ENCODE data around the gene APH1B.
"Not testable (repeated sequence)": the region's sequence is repeated elsewhere in the genome, so short reads cannot be mapped to it uniquely, and the experiment has no call there.

Gene APH1B

DNA sequence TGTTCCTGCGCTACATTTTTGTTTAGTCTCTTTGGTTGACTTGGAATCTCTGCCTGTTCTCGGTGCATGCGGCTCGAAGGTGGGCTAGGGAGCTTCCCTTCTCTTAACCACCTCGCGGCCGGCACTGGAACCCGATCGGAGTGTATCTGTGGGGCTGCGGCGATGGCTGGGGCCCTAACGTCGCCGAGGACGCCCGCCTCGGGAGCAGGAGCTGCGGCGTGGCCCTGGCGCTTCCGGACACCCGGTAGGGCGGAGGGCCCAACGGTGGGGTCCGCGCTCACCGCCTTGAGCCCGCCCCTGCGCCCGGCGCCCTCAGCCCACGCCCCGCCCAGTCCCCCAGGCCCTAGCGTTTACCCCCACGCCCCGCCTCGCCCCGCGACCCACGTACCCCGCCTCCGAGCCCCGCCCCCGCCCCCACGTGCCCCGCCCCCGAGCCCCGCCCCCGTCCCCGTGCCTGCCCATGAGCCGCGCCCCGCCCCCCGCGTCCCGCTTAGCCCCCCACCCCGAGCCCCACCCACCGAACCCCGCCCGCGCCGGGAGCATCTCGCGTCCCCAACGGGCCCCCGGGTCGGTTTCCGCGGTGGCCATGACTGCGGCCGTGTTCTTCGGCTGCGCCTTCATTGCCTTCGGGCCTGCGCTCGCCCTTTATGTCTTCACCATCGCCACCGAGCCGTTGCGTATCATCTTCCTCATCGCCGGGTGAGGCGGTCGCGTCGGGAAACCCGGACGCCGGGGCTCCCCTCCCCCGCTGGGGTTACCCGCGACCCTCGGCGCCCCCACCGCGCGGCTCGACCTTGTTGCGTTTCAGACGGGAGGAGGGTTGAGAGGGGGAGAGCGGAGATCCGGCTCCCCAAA lies at the start of gene APH1B:
Gene APH1B, plus strand, starts transcription at position 568 of the 855 bp plus-strand sequence. Its CDS starts 19 bp downstream, at position 587.
- DNase-seq: peak; percentile 68 to 80

DNA sequence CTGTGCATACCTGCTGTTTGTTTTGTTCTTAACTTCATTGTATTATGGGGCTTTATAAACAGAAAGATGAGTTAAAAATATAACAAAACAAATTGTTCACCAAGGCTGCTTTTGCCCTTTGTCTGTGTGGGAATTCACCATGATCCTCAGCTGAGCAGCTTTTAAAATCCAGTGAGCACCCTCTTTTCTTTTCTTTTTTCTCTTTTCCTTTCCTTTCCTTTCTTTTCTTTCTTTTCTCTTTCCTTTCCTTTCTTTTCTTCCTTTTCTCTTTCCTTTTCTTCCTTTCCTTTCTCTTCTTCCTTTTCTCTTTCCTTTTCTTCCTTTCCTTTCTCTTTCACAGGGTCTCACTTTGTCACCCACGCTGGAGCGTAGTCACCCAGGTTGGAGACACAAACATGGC lies 49.7 kb upstream of the APH1B start:
- DNase-seq: no peak

- no peak for DNase-seq
Measured at GRCh38 chr15:63231206-63231605, 46.2 kb upstream of the APH1B start.

DNA sequence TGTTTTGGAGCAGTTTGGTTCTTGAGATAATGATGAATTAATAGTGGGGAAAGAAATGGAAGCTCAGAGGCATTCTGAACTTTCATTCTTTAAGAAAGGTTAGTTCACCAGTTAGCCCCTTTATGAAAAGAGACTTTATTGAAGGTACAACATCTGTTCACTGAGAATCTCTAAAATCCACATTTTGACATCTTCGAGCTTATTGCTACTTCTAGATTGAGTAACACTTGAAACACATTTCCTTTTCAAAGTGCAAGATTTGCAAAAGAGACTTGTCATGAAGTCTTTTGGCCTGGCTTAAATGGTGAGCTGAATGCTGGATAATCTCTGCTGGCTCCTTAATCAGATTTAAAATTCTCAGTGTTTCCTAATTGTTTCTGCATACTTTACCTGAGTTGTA lies 45.7 kb upstream of the APH1B start:
- DNase-seq: no peak

DNA sequence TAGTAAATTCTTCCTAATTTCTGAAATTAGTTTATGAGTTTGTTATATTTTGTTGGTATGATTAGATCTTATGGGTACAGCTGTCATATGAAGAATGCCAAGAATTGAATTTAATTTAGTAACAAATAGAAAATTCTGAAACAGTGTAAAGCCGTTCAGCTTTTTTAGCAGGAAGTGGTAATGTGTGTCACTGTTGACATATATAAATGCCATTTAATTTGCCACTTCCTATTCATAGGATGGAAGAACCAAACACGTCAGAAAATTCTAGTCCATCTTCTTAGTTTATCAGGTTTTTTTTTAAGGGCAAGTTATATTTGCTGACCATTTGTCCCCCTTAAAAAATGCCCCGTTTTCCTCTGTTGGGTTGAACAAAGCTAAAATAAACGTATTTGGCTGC lies 45.0 kb upstream of the APH1B start:
- no peak for DNase-seq

DNA sequence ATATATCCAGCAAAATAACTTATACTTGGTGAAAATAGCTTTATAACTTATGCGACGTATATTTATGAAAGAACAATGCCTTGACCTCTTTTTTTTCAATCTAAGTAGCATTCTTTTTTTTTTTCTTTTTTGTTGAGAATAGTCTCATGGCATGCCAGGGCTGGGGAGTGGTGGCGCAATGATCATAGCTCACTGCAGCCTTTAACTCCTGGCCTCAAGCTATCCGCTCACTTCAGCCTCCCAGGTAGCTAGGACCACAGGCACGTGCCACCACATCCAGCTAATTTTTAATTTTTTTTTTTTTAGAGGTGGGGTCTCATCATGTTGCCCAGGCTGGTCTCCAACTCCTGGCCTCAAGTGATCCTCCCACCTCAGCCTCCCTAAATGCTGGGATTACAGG lies 44.5 kb upstream of the APH1B start:
- no peak for DNase-seq

- DNase-seq: no peak
Measured at GRCh38 chr15:63233667-63234423, 43.6 kb upstream of the APH1B start.

- DNase-seq: no peak
Measured at GRCh38 chr15:63234451-63234870, 42.9 kb upstream of the APH1B start.

DNA sequence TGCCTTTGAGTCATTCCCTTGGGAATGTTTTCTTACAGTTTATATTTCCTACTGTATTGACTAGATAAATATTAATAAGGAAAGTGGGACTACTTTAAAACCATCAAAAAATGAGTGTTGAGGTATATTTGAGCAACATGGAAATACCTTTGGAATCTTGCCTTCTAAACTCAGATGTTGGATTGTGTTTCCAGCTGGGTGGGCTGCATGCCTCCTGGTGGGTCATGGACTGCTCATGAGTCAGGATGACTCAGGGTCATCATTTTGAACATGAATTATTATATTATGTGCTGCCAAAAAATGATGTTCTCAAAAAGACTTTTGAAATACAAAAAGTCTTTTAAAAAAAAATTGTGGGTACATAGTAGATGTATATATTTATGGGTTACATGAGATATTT lies 41.1 kb upstream of the APH1B start:
- no peak for DNase-seq

DNA sequence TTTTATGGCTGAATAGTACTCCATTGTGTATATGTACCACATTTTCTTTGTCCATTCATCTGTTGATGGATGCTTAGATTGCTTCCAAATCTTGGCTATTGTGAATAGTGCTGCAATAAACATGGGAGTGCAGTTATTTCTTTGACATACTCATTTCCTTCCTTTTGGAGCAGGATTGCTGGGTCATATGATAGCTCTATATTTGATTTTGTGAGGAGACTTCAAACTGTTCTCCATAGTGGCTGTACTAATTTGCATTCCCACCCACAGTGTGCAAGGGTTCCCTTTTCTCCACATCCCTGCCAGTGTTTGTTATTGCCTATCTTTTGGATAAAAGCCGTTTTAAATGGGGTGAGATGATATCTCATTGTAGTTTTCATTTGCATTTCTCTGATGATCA lies 40.3 kb upstream of the APH1B start:
- not testable (repeated sequence) for DNase-seq

- no peak for DNase-seq
Measured at GRCh38 chr15:63238171-63238570, 39.2 kb upstream of the APH1B start.

DNA sequence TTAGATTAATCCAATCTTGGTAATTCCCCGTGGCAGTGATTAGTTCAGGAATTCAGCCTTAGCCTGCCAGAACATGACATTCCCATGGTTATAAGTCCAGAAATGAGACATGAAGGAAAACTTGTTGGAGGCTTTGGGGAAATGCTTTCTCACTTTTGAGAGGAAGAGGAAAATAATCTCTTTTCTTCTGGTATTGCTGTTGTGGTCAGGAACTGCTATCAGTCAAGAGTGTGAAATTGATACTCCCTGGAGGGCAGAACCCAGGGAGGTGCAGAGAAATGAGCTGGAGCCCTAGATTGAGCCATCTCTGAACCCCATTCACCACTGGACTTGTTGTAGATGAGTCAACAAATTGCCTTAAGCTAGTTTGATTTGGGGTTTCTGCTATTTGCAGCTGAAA lies 38.6 kb upstream of the APH1B start:
- peak in 1 of 2 donors; percentile 25 for DNase-seq

DNA sequence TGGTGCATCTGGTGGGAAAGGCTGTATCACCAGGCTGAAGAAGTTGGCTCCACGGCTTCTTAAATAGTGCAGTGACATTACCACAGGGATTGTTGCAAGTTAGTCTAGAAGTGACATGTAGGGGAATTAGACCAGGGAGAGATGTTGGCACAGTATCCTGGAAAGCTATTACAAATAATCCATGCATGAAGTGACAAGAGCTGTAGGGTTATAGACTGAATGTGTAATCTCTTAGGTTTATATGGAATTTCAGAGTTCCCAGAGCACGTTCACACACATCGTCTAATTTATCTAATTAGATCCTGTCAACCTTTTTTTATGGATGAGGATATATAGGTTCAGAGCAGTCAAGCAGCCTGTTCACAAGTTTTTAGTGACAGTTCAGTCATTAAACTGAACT lies 37.3 kb upstream of the APH1B start:
- no peak for DNase-seq

DNA sequence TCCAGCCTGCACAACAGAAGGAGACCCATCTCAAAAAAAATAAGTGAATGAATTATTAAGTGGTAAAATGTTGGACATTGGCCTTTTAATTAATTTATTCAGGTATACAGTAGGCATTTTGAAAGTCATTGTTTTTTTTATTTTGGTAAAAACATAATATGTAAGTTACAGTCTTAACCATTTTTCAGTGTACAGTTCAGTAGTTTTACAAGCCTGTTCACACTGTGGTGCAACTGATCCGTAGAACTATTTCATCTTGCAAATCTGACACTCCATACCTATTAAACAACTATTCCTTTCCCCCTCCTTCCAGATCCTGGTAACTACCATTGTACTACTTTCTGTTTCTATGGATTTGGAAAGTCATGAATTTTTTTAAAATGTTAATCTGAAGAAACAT lies 36.1 kb upstream of the APH1B start:
- DNase-seq: no peak

DNA sequence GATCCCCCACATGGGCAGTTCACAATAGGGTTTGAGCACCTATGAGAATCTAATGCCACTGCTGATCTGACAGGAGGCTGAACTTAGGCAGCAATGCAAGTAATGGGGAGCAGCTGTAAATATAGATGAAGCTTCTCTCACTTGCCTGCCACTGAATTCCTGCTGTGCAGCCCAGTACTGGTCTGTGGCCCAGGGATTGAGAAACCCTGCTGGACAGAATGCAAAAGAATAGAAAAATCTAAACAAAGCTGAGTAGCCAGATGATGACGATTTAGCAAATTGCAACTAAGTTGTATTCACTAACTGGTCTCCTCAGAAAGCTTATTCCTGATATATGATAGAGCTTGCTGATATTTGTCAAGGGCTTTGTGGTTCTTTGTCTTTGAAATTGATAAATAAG lies 34.3 kb upstream of the APH1B start:
- DNase-seq: no peak

DNA sequence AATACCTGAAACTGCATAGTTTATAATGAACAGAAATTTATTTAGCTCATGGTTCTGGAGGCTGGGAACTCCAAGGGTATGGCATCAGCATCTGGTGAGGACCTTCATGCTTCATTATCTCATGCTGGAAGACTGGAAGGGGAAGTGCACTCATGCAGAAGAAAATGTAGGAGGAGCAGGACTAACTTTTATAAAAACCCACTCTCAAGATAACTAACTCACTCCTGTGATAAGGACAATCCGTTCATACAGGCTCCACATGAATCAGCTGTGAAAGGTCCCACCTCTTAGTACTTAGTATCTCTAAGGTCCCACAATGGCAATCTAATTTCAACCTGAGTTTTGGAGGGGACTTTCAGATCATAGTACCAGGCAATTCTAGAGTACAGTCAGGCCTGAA lies 33.6 kb upstream of the APH1B start:
- no peak for DNase-seq

- DNase-seq: no peak
Measured at GRCh38 chr15:63244399-63244798, 33.0 kb upstream of the APH1B start.

- DNase-seq: no peak
Measured at GRCh38 chr15:63244976-63245645, 32.3 kb upstream of the APH1B start.

GRCh38 chr15:63246691-63247469 lies 30.5 kb upstream of the APH1B start:
- no peak for DNase-seq

DNA sequence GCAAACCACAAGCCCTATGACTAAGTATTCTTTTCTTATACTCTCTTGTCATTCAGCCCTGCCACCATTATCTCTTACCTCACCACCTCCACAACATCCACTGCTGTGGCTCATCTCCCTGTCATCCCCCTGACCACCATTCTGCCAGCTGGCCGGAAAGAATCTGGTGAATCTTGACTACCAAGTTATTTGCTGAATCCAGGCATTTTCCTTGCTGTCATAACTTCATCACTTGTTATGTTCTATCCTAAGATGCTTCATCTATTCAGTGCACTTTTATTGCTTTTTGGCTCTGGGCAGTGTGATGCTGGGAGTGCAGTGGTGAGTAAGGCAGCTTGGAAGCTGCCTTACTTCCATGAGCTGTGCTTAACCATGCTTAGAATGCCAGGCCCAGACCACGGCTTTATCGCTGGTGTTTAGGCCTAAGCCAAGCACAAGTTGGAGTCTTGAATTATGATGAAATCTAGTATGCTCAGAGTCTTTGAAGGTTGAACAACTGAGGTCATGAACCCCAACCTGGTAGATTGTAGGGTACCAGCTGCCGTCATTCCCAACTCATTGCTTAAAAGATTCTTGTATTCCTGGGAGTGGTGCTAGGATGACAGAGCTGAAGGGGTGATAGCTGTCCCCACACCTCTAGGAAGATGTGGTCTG lies 27.0 kb upstream of the APH1B start:
- no peak for DNase-seq

GRCh38 chr15:63251701-63252100 lies 25.7 kb upstream of the APH1B start:
- no peak for DNase-seq

DNA sequence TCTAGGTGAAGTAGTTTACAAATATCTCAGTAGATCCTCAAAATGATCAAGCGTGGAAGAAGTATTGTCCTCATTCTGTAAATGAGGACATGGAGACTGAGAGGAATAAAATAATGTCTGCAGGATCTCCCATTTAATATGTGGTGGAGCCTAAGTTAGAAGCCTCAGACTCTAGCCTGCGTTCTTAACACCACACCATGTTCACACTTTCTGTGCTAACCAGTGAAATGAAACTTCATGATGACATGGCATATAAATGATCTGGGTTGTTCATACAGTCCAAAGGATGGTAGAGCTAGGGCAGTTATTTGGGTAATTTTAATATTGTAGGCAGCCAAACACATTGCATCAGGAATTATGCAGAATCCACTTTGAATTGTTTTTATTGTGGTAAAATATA lies 25.1 kb upstream of the APH1B start:
- DNase-seq: no peak

Data from stimulated activated CD4-positive, alpha-beta T cell treated with anti-CD3 and anti-CD28 coated beads, Interleukin-2, amount 100 ng/mL, for 24 hours (primary cell).